IPS DF 4.7 (cell line): ENCODE data around the gene HOXA4.

Experiments used
- DNase-seq: peaks from one replicate; pipeline ENCODE4 v3.0.0-alpha.2; 2013; ENCODE audit warnings: low spot score; ENCODE audit errors: extremely low read depth

The HOXA4 gene

DNA sequence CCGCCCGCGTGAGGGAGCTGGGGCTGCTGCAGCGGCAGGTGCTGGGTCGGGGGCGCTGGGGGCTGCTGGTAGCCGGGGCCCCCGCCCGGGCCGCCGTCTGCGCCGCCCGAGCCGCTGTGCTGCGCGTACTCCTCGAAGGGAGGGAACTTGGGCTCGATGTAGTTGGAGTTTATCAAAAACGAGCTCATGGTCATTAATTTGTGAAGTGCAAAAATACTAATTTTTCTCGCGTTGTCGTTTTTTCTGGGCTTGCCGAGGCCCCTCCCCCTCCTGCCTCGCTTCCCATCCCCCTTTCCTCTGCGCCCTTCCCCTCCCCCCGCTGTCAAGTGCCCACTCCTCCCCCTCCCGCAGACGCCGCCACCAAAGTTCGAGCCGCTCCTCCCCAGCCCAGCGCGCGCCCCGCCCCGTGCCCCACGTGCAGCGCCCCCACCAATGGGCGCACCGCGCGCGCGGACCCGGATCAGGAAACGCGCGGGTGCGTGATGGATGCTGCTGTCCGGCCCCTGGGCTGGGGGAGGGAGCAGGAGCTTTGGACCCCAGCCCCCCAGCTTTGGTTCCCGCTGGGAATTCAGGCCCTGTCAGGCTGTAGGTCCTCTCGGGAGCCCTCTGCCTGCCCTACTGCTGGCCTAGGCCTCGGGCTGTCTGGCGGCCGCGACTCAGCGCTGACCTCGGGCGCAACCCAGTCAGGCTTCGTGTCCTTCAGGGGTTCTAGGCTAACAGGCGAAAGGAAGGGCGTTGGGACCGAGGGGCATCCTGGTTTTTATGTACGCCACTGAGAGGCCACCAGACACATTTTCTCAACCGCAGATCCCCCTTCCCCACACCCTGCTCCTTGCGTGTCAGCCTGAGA, at the start of gene HOXA4:
Gene HOXA4 (minus strand): TSS at position 218 of the 850 bp plus-strand sequence. CDS start 24 bp downstream, at position 194.
- DNase-seq: no peak

DNA sequence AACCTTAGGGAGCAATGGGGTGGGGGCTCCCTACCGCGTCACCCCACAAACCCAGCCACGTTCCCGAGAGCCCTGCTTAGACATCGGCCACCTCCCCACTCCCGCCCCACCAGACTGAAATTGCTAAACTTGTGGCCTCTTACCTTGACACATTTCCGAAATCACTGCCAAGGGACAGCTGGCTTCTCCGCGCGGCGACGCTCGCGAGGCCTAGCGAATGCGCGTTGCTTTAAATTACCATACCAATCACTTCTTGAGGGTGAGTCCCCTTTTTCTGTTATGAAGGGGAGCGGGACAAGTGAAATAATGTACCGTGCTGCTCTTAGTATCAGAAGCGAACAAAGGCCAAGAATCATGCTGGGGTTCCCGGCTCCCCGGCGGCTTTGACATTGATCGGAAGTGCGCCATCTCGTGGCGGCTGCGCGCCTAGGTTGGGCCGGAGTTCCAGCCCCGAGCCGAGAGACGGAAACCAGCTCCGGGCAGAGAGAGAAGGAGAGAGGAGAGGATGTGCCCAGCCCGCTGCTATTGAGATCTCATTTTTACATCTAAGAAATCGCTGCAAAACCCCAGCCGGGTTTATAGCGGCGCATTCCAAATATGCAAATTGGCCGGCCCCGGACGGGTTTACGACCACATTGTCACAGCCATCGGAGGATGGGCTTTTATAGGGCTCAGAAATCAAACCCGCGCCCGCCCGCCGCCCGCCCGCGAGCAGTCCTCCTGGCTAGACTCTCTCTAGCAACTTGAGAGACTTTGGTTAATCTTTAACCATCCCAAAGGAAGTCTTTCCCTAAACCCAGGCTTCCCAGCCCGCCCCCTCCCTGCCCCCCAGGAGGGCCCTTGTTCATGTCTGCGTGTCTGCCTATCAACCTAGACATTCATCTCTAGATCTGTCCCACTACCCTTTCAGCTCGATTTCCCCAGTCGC, 49.2 kb upstream of the HOXA4 start:
- DNase-seq: no peak

DNA sequence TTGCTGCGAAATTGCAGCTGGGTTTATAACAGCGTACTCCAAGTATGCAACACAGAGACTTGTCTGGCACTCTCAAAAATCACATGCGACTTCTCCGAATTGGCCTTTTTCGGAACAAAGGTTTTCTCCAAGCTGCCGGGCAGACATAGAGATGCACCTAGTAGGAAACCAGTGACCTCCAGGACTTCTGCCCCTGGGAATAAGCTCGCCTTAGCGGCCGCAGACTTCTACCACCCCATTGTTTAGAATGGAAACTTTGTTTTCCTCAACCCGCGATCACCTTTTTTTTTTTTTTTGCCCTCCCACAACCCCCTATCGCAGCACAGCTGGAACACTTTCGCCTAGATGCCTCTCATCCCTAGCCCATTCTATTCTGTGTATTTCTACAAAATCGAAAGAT, 48.5 kb upstream of the HOXA4 start:
- DNase-seq: no peak

DNA sequence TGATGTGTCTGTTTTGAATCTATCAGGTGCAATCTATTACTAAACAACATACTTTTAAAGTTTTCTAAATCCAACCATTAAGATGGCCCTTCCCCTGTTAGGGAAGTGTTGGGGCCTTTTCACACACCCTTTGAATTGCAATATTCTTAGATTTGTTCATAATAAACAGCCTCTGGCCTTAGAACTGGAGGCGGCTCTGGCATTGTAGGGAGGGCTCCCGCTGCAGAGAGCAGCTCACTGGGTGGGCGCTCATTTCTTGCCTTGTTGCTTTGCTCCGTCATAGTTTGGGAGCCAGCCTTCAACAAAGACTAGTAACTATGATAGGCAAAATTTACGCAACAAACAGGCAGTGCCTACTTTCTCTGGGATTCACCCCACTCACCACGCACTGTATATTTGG, 47.8 kb upstream of the HOXA4 start:
- no peak for DNase-seq

DNA sequence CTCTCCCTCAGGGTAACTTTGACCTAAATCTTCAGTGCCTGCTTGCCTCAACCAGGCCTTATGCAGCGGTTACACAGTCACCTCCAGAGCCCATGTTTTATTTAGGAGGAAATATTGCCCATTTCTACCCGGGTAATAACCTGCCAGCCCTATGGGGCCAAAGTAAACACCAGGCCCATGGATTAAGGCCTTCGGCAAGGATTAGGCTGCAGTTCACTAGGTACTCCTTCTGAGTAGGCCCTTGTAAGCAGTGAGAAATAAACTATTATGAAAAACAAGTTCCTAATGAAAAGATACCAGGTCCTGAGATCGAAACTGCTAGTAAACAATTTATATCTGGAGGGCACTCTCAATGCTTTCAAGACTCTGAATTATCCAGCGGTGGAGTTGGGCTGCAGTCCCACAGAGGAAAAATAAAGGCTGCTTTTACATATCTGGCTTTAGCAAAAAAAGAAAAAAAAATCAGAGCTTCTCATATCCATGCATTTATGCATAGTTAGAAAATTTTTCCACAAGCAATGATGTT, 47.3 kb upstream of the HOXA4 start:
- no peak for DNase-seq

DNA sequence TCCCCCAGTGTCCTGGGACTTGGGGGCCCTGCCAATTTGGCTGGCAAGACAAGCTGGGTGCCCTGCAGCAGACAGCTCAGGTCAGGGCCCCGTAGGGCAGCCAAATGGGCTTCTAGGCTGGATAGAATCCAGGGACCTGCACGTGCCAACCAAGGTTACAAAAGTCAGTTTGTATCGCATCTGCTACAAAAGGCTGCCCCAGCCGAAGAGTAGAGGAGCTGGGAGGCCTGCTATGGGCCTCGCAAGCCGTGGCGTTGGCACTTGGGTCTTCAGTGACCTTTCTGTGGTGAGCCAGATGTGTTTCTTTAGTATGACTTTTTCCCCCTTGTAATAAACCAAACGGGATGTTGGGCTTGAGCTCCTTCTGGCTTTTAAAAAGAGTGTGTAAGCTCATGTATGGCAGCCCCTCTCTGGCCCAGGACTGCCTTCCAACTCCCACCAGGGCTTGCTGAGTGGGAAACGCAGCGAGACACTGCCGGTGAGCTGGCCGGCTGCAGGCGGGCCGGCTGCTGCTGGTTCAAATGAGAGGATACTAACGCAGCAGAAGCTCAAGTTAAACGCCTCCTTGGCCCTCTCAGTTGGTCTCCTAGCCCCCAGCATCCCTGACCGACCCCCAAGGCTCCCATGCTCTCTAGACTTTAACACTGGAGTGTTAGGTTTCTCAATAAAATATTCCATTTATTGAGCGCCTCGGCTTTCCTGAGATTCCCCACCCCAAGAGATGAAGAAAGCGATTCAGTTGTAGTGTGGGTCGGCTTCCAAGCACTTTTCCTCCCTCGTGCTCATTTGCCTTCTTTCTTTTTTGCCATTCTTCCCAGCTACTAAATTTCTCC, 46.6 kb upstream of the HOXA4 start:
- DNase-seq: no peak

DNA sequence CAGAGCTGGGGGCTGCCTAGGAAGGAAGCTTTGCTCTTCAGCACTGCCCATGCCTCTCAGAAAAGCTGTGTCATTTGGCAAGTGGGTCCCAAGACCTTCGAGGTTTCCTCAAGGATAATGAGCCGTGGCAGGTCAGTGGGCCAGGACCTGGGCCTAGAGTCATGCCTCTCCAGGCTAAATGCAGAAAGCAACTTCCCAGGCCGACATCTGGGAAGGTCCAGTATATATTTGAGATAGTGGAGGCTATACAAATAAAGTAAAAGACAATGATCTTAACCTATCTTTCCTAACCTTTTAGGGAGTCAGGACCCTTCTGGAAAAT, 45.9 kb upstream of the HOXA4 start:
- no peak for DNase-seq

DNA sequence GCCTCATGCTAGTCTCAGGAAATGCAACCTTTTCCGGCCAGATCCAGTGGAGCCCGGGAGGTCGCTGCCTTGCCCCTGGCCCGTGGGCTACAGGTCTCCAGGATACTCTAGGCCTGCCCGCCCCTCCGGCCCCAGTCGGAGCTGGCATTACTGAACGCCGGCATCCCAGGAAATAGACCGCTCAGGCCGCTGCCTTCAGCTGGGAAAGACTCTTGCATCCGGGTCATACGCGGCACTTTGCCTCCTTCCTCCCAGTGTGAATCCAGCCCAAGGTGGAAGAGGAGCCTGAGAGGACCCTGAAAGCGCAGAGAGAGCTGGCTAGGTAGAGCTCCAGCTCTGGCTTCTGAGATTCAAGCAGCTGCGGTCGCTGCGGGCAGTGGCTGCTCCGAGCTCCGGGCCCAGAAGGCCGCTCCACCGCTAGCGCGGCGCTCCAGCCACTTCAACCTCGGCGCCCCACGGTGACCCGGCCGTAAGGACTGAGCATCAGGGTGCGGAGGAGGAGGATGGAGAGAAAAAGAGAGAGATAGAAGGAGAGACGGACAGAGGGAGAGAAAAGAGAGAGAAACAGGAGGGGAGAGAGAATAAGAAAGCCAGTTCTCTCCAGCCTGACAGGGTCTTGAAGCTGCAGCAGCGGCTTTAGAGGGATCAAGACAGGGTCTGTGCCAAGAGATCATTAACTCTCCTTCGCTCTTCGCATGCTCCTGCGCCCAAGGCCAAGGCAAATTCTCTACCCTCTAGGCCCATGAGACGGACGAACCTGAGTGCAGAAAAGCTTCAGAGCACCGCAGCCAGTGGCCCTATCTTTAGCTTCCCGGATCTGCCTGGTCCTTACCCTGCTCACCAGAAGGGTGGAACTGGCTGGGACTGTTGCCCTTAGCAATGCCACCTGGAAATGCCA, 45.3 kb upstream of the HOXA4 start:
- no peak for DNase-seq

DNA sequence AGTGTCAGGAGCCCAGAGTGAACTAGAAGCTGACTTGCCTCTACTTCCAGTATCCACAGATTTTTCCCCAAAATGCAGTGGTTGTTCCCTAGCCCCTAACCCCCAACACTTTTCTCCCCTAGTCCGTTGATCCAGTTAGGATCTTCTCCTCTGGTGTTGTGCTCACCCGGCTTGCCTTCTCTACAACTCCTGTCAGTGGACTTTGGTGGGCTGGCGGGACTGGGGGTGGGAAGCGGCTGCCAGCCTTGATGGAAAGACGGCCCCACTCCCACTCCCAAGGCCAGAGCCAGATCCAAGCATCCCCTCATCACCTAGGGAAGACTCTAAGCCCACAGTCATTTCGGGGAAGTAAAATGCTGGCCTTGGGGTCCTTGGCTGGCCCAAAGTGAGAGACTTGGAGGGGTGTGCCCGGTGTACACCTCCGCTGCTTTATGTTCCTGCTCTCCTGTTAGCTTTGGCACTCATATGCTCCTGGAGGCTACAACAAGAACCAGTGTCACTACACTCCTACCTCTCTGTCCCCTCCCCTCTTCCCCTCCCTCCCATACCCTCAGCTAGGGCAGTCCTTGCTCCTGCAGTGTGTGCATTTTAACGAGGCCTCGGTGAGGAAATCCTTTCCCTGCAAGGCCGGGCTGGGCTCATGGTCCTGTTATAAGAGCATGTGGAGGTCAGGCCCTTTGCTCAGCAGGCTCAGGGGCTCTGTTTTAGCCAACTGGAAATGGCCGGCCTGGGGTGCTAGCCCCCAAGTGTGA, 44.5 kb upstream of the HOXA4 start:
- DNase-seq: no peak

DNA sequence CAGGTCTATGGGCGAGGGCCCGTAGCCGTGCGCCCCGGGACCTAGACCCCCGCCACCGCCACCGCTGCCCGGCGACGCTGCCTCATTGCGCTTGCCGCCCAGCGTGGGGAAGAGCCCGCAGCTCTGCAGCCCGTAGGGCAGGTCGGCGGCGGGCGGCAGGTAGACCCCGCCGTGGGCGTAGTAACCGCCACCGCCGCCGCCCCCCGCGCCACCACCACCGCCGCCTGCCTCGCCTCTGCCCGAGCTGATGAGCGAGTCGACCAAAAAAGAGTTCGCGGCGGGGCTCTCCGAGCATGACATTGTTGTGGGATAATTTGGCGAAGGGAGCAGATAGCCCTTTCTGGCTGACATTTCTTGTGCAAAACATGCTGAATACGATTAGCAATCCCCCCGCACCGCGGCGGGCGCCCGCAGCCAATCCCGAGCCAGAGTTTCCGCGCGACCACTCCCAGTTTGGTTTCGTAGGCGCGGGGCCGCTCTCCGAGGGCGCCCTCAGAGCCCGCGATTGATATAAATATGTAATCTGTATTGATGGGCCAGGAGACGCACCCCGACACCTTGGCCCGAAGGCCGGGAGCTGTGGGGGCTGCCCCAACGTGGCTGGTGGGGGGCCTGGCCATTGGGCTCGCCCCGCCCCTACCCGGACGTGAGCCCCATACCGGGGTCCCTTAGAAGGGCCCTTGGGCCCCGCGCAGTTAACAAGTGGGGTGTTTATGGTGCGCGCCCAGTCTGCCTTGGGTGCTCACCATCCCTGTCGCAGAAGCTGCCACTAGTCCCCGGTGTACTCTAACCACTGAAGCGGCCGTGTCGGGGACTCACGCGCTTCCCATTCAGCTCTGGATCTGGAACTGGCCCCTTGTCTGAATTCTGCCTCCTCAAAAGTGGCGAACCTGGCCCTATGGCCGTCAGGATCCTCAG, 43.7 kb upstream of the HOXA4 start, which contains the start of gene HOXA10:
Gene HOXA10 (minus strand): TSS at position 365 of the 918 bp plus-strand sequence. CDS start 14 bp downstream, at position 351.
- no peak for DNase-seq

DNA sequence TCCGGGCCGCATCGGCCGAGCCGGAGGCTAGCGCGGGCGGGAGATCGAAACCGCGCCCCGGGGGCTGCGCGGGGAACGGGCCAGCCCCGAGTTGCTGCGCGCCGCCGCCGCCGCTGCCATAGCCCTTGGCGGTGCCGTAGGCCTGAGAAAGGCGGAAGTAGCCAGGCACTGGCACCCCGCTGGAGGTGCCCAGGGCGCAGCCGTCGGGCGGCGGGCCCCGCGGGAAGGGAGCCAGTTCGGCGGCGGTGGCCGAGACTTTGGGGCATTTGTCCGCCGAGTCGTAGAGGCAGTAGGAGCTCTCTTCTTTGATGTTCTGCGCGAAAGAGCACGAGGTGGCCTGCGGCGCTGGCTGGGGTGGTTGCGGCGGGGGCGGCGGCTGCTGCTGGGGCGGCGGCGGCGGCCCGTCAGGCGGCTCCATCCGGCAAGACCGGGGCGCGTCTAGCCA, 43.0 kb upstream of the HOXA4 start:
- no peak for DNase-seq

DNA sequence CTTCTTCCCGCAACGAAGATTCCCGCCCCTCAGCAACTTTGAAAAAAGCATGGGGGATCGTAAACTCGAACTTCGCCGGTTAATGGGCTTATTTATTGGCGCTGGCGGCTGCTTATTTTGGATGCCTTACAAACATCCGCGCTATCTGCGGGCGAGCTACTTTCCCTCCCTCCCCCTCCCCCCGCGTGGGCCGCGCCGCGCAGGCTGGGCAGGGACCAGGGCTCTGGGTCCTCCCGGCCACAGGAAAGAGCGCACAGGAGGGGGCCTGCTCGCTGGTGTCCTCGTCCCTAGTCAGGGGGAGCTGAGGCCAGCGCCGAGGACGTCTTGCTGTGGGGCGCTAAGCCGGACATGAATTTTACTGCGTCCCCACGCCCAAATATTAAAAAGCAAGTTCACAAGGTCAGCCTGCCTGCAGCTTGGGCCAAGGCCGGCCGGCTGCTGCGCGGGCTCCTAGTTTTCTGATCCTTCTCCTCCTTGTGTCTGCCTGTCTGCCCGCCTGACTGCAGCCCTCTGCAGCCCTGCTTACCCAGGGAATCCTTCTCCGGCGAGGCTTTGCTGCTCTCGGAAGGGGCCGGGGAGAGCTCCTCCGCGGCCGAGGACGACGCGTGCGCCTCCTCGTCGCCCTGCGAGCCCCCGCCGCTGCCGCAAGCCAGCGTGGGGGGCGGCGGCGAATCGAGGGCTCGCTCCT, 42.4 kb upstream of the HOXA4 start:
- DNase-seq: no peak

DNA sequence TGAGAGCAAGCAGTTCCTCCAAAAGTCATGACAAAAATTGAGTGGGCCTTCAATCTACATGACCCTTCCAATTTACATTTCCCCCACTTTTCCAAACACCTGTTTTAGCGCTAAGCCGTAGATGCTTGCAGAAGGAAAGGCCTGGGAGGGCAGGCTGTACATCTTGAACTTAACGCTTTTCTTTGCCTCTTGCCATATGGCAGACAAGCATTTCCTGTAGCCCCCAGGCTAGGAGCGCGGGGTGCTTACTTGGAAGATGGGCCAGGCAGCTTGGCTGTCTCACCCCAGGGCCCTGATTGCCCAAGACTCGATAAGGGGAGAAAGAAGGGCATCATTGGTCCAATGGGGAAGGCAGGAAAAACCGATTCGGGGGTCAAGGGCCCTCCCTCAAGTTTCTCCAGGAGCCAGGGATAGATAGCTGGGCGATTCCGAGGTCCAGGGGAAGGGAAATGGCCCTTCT, 41.8 kb upstream of the HOXA4 start:
- DNase-seq: no peak

DNA sequence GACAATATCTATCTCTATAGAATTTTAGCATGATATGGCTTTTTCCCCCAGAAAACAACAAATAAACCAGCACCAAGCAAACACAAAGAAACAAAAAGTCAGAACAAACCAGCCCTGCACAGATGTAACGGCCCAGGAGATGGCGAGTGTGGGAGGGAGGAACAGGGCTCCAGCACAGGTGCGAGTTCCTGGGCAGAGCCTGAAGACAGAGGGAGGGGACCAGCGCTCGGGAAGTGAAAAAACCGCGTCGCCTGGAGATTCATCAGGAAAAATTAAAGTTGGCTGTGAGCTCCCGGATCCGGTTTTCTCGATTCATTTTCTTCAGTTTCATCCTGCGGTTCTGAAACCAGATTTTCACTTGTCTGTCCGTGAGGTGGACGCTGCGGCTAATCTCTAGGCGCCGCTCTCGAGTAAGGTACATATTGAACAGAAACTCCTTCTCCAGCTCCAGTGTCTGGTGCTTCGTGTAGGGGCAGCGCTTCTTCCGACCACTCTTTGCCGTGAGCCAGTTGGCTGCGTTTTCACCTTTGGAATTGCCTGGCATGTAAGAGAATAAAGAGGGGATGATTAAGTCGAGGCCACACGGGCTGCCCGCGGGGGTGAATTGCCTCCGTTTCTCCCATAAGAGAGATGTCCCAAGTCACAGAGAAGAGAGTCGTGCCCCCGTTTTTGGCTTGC, 41.2 kb upstream of the HOXA4 start:
- DNase-seq: no peak

DNA sequence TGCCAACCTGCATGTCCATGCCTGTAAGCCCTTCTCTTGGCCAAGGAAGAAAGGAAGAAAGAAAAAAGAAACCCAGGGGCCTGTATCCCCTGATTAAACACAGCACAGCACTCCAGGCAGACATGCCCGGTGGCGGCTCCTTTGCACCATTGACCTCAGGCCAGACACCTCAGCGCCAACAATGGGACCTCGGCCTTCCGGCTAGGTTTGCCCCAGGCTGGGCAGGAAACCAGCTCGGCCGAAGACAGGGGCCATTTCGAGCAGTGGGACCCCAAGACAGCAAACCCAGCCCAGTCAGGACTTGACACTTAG, 40.7 kb upstream of the HOXA4 start:
- DNase-seq: no peak

DNA sequence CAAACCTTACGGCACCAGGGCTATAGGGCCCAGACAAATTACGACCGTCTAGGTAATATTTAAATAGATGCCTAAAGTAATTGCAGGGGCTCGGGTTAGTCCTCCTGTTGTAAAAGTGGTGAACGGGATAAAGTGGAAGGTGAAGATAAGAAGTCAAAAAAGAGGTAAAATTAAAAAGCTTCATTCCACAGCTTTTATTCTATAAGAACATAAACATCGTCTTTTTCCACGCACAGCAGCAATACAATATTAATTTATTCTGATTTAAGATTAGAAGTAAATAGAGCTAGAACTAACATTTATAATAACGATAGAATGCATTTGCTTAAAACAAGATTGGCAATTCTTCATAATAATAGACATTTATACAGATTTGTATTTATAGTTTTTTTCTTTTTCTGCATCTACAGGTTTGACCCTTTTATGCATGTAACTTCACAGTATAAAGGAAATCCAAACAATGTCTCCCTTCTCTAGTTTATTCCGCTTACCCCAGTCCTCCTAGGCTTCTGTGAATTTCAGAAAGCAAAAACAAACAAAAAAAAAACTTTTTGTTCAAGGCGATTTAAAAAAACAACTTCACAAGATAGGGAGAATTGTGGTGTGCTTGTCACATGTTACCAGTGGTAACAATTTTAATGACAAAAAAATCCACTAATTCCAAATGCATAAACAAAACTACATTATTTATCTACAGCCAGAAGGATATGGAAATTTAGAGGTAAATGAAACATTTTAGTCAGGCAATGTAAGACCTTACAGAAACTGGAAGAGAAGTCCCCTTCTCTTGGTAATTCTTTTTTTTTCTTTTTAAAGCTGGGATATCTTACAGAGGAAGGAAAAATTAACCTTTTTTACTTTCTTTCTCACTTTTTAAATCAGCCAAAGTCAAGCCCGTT, 40.1 kb upstream of the HOXA4 start:
- no peak for DNase-seq
